Motor neuron (in vitro differentiated cells): ENCODE results near the gene BBS1. TPM values are rescaled to one million over a fixed set of nuclear protein-coding genes. Genes with fewer than 3 reads are reported as not detected.

Experiments
- ATAC-seq, 8 experiments: fragments of 200-7000 bp; cut with Tn5 transposase; replicated peaks in 6 of 8; 2 replicates each; pipeline ENCODE4 v1.8.0; 2021; ENCODE audit warnings: mild to moderate bottlenecking in 8 of 8, moderate library complexity in 8 of 8
- H3K27ac ChIP-seq, 2 donors: fragments of 250-450 bp; sonication (Bioruptor Pico); 2 replicates each; pipeline ENCODE4 v1.9.0; 2021; ENCODE audit warnings: antibody characterized with exemption in 2 of 2, mild to moderate bottlenecking in 2 of 2, moderate library complexity in 1 of 2
- H3K4me1 ChIP-seq, 2 donors: fragments of 250-450 bp; sonication (Bioruptor Pico); replicated peaks in 1 of 2; 2 replicates each; pipeline ENCODE4 v1.6.1; 2021; ENCODE audit warnings: antibody characterized with exemption in 2 of 2, mild to moderate bottlenecking in 2 of 2, moderate library complexity in 1 of 2
- H3K4me3 ChIP-seq, 5 donors: fragments of 250-450 bp; sonication (Bioruptor Pico); 2 replicates each; pipeline ENCODE4 v1.9.0; 2021; ENCODE audit warnings: antibody characterized with exemption in 5 of 5, mild to moderate bottlenecking in 5 of 5, moderate library complexity in 4 of 5
- WGBS, 10 experiments: fragments of 450-650 bp; shearing (Covaris generic); methylation state at CpG; one replicate each; pipeline ENCODE4 v1.0.0; 2022; 5-methylcytosine and 5-hydroxymethylcytosine counted together
- in situ Hi-C, 9 experiments: fragments of 400-800 bp; cut with MboI; loops; one replicate each; pipeline ENCODE4 v1.15.0; 2021; ENCODE audit warnings: low sequenced_read_pairs in 9 of 9, low pct_unique_long_range_greater_than_20kb in 2 of 9; ENCODE audit not compliant: unreplicated experiment in 9 of 9
- total RNA-seq, 8 experiments: library from RNA; unstranded; fragments of 300-600 nt; gene quantifications; 2 replicates each; pipeline versions ENCODE4 v1.2.3 to v1.2.4, GENCODE V29; 2022

BBS1 gene
- total RNA-seq, 8 experiments from 2014 or later, result 20.7 to 54.3 (median 27.6) TPM

GRCh38 chr11:66505276-66505816 lies 5.1 kb upstream of the BBS1 start:
- no peak for ATAC-seq
- in situ Hi-C loops, result no loop called here
- Histone ChIP-seq H3K27ac (no peak overlapping the region), H3K4me3 (no peak overlapping the region), H3K4me1 (no peaks in the 10 kb centered on the region)
- WGBS, 10 experiments, result 83 to 100% (median 100%) methylated on average over 1 of the region's 1 CpG; no CpG with 5 or more reads in 6 of the 10 experiments

DNA sequence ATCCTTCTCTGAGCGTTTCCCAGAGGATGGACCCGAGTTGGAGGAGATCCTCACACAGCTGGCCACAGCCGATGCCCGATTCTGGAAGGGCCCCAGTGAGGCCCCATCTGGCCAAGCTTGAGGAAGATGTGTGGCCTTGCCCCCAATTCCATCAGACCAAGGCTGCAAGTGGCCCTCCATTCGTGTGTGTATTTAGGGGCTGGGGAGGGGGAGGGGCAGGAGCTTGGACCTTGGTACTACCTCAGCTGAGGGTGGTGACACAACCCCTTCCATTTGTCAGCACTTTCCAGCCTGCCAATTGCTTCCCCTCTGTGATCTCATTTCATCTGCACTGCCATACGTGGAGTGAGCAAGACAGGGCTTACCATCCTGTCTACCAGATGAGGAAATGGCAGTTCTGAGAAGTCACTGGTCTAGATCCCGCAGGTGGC lies 1.3 kb upstream of the BBS1 start:
- in situ Hi-C loops, result no loop called here
- no peak overlapping the region for H3K4me3 ChIP-seq
- no peak overlapping the region for H3K27ac ChIP-seq
- peak in 1 of 8 experiments; percentile 47 for ATAC-seq
- peaks cover 6% of the 10 kb centered on the region in 2 donors for H3K4me1 ChIP-seq
- 90 to 100% (median 100%) methylated on average over 1 to 2 of the region's 7 CpGs; no CpG with 5 or more reads in 7 of the 10 experiments for WGBS, 10 experiments

DNA sequence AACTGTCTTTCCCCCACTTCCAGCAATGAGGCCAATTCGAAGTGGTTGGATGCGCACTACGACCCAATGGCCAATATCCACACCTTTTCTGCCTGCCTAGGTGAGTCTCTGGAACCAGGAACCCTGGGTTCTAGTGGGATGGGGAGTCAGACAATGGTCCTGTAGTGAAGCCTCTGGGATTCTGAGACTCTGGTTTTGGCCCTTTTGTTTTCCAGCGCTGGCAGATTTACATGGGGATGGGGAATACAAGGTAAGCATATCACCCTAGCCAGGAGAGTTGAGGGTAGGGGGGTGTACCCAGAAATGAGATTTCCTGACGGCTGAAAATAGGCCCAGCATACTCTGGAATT lies 530 bp downstream of the BBS1 start:
- H3K4me1 ChIP-seq, result peaks cover 6% of the 10 kb centered on the region in 2 donors
- H3K27ac ChIP-seq, result peak overlapping the region; percentile 78 to 83
- WGBS, 10 experiments, result 0% methylated on average over 1 to 4 of the region's 5 CpGs; no CpG with 5 or more reads in 3 of the 10 experiments
- in situ Hi-C loops, result no loop called here
- H3K4me3 ChIP-seq, result peak overlapping the region; percentile 71 to 89 (median 85)
- ATAC-seq, result no peak

DNA sequence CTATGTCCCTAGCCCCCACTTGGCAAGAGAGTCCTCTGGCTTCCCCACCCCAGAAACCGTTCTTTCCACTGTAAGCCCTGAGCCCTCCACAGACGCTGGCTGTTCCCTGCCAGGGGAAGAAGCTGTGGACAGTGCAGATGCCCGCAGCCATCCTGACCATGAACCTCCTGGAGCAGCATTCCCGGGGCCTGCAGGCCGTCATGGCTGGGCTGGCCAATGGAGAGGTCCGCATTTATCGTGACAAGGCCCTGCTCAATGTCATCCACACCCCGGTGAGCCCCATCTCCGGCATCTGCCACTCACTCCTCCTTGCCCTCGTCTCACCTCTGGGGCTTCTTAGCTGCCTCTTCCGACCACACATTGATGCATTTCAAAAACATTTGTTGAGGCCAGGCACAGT lies 13.2 kb downstream of the BBS1 start:
- Histone ChIP-seq H3K4me3 (no peak overlapping the region), H3K4me1 (no peaks in the 10 kb centered on the region), H3K27ac (no peak overlapping the region)
- WGBS, 10 experiments, result 63 to 100% (median 80%) methylated on average over 1 to 4 of the region's 11 CpGs; no CpG with 5 or more reads in 5 of the 10 experiments
- ATAC-seq, result no peak
- in situ Hi-C loops, result no loop called here

DNA sequence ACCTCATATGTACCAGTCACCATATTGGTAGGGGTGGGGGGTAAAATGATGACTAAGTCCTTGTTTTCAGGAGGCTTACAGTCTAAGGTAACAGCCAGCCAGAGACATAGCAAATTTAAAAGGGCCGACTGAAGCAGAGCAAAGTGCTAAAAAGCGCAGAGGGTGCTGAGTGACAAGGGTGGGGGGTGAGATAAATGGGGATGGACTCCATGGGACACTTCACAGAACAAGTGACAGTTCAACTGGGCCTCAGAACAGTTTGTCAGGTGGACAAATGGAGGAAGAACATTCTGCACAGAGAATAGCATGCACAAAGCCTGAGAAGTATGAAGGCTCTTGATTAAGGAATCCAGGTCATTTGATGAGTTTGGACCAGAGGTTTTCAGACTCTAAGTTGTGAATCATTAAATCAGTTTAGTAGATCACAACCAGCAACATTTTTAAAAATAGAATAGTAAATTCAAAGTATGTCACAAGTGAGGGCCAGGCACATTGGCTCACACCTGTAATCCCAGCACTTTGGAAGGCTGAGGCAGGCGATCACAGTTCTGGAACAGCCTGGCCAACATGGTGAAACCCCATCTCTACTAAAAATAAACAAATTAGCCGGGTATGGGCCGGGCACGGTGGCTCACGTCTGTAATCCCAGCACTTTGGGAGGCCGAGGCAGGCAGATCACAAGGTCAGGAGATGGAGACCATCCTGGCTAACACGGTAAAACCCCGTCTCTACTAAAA lies 14.0 kb downstream of the BBS1 start:
- 60 to 100% (median 100%) methylated on average over 1 to 6 of the region's 10 CpGs; no CpG with 5 or more reads in 1 of the 10 experiments for WGBS, 10 experiments
- no peak for ATAC-seq
- Histone ChIP-seq H3K27ac (no peak overlapping the region), H3K4me1 (no peaks in the 10 kb centered on the region), H3K4me3 (no peak overlapping the region)
- in situ Hi-C loops, result no loop called here

DNA sequence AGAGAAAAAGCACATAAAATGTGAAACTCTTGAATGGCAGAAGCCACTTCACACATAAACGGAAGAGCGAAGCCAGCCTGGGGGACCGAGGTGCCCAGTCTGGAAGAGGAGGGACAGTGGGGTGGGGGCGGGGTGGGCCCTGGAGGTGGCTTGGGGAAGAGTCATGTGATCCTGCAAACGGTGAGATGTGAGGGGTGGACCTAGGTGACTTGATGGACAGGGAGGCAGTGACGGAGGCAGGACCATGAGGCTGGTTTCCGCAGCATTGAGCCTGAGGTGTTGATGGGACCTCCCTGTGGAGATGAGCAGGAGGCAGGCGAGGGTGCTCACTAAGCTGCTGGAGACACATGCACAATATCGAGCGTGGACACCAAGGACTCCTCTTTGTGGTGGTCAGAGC lies 18.6 kb downstream of the BBS1 start:
- Histone ChIP-seq H3K27ac (no peak overlapping the region), H3K4me1 (no peaks in the 10 kb centered on the region), H3K4me3 (no peak overlapping the region)
- ATAC-seq, result peak in 3 of 8 experiments; percentile 16 to 20 (median 18)
- 68 to 100% (median 82%) methylated on average over 1 to 8 of the region's 10 CpGs; no CpG with 5 or more reads in 5 of the 10 experiments for WGBS, 10 experiments
- in situ Hi-C loops, result no loop called here

DNA sequence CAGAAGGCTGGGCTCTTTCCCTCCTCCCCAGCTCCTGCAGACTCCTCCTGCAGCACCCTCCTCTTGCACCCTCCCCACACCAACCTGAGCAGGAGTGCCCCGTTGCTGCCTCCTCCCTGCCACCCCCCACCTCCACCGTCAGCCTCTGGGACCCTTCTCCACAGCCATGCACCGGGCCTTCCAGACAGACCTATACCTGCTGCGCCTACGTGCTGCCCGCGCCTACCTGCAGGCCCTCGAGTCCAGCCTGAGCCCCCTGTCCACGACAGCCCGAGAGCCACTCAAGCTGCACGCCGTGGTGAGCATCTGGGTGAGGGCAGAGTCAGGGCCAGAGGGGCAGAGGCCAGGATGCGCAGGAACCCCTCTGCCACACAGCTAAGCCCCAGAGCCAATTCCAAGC lies 19.2 kb downstream of the BBS1 start:
- Histone ChIP-seq H3K27ac (no peak overlapping the region), H3K4me3 (no peak overlapping the region), H3K4me1 (no peaks in the 10 kb centered on the region)
- in situ Hi-C loops, result no loop called here
- ATAC-seq, result peak in 4 of 8 experiments; percentile 20 to 37 (median 30)
- 87 to 100% (median 100%) methylated on average over 1 to 3 of the region's 13 CpGs; no CpG with 5 or more reads in 7 of the 10 experiments for WGBS, 10 experiments

DNA sequence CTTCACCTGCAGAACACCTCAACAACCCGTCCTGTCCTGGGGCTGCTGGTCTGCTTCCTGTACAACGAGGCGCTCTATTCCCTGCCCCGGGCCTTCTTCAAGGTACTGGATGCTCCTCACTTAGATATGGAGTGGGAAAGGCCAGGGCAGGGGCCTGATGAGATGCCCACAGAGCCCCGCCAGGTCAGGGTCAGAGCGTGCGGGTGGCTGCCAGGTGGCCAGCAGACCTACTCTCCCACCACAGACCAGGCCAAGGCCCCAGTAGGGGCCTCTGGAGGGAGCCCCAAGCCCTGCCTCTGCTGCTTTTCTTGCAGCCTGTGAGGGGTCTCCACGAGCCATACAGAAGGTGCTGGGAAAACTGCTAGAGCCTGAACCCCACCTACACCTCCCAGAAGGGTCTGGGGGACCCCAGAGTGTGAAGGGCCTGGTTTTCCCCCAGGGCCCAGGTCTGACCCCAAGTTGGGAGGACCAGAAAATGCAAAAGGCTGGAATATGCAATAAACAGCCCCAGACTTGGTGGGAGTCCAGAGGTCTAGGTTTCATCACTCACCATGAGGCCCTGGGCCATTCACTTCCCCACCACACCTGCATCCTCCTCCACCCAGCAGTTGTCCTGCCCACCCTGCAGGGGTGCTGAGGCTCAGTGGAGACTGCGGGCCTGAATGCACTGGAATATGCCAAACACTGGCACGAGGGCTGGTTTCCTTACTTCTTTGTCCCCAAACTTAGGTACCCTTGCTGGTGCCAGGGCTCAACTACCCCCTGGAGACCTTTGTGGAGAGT lies 20.7 kb downstream of the BBS1 start:
- in situ Hi-C loops, result no loop called here
- ATAC-seq, result peak in 5 of 8 experiments; percentile 9 to 58 (median 32)
- H3K4me3 ChIP-seq, result no peak overlapping the region
- no peak overlapping the region for H3K27ac ChIP-seq
- no peaks in the 10 kb centered on the region for H3K4me1 ChIP-seq
- WGBS, 10 experiments, result 57 to 88% (median 80%) methylated on average over 1 to 8 of the region's 10 CpGs; no CpG with 5 or more reads in 4 of the 10 experiments

- in situ Hi-C loops, result no loop called here
- 94 to 100% (median 100%) methylated on average over 1 to 3 of the region's 11 CpGs; no CpG with 5 or more reads in 7 of the 10 experiments for WGBS, 10 experiments
- peak in 2 of 8 experiments; percentile 6 to 26 for ATAC-seq
- Histone ChIP-seq H3K27ac (no peak overlapping the region), H3K4me3 (no peak overlapping the region), H3K4me1 (no peaks in the 10 kb centered on the region)
These were observed 21.4 kb downstream of the BBS1 start for GRCh38 chr11:66531841-66532240.

DNA sequence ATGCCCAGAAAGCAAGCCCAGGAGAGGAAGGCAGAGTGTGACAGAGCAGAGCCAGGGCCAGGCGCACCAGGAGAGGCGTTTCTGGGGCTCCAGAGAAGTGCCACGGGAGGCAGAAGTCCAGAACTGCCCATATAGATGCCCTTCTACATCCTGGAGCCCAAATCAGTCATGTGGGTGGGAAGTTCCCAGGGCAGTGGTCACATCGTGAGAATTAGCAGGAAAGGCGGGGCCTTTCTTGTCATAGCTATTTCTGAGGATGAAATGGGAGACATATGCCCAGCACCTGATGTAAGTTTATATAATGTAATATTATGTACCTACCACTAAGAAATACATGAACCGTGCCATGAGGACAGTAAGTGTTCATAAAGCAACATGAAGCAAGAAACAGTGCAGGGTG lies 22.3 kb downstream of the BBS1 start:
- in situ Hi-C loops, result no loop called here
- WGBS, 10 experiments, result 20 to 100% (median 84%) methylated on average over 1 to 3 of the region's 6 CpGs; no CpG with 5 or more reads in 6 of the 10 experiments
- ATAC-seq, result peak in 3 of 8 experiments; percentile 19 to 55 (median 30)
- Histone ChIP-seq H3K4me1 (no peaks in the 10 kb centered on the region), H3K4me3 (no peak overlapping the region), H3K27ac (no peak overlapping the region)

DNA sequence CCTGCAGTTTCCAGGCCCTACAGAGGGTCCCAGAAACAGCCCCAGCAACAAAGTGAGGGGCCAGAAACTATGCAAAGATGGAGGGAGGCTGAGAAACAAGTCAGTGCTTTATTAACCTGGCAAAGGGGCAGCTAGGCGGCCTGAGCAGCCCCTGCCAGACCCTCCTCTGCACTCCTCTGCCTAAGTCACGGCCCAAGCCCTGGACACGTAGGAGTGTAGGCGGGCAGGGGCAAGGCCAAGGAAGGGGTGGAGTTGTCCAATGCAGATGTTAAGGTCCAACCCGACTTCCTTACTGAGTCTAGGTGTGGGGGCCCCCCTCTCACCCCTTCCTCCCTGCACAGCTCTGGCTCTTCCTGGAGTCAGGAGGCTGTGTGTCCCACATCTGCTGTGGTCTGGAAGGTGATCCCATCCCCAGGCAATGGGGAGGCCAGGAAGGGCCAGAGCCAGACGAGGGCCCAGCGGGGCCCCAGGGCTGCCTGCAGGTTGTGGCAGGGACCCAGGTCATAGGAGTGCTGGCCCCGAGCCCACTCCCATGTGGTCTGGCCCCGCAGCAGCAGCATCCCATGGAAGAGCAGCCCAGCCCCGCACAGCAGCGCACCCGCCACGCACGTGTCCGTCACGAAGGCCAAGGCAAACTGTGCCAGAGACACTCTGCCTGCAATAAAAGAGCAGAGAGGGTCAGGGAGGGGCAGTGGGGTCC lies 28.9 kb downstream of the BBS1 start:
- in situ Hi-C loops, result no loop called here
- H3K4me1 ChIP-seq, result peaks cover under 1 to 9% of the 10 kb centered on the region in 2 donors
- ATAC-seq, result peak in 2 of 8 experiments; percentile 23 to 44
- H3K4me3 ChIP-seq, result no peak overlapping the region
- WGBS, 10 experiments, result 40 to 91% (median 84%) methylated on average over 1 to 8 of the region's 16 CpGs; no CpG with 5 or more reads in 6 of the 10 experiments
- no peak overlapping the region for H3K27ac ChIP-seq

DNA sequence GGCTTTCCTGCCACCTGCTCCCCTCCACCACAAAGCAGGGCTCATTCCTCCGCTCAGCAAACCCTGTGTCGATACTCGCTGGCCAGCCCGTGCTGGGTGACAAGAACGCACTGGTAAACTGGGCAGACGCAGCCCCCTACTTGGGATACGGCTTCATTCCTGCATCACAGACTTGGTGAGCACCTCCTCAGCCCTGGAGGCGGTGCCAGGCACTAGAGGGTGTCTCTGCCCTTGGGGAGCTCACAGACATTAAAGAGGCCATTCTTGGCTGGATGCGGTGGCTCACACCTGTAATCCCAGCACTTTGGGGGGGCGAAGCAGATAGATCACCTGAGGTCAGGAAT lies 29.4 kb downstream of the BBS1 start:
- ATAC-seq, result no peak
- Histone ChIP-seq H3K4me1 (peaks cover 6 to 14% of the 10 kb centered on the region in 2 donors), H3K4me3 (no peak overlapping the region), H3K27ac (no peak overlapping the region)
- WGBS, 10 experiments, result 83 to 100% (median 100%) methylated on average over 1 to 7 of the region's 10 CpGs; no CpG with 5 or more reads in 4 of the 10 experiments
- in situ Hi-C loops, result no loop called here
